ENCODE measurements around the gene TEX11.

- TF ChIP-seq CTCF (IDR thresholded peaks at IDR 0.05; ENCODE audit: insufficient read depth, low read depth, low read length) (no peak), EZH2 (IDR thresholded peaks at IDR 0.05; ENCODE audit: insufficient read depth, low read length) (no peak)
Observed at GRCh38 chrX:70636218-70636617, 272.3 kb downstream of the TEX11 start.

Measured in astrocyte (in vitro differentiated cells and primary cell).